ENCODE data around the gene TRIM39. TPM values are rescaled to one million over a fixed set of nuclear protein-coding genes. Genes with fewer than 3 reads are reported as not detected.

The TRIM39 gene
- total and polyA plus RNA-seq, 3 donors from 2014 or later, result 30.6 to 58.1 (median 33.6) TPM

GRCh38 chr6:30312676-30313321, 13.9 kb upstream of the TRIM39 start:
- H3K27ac ChIP-seq, result no peak overlapping the region
- intact Hi-C loops (cut with DNase I; ENCODE audit: low total_unique reads), result no loop called here
- TF ChIP-seq CTCF (IDR thresholded peaks at IDR 0.05), result no peak
- TF ChIP-seq POLR2A (IDR thresholded peaks at IDR 0.05), result no peak
- H3K27me3 ChIP-seq, result no peaks in the 10 kb centered on the region
- no peak overlapping the region for H3K4me3 ChIP-seq
- H3K9me3 ChIP-seq, result no peaks in the 10 kb centered on the region
- H3K4me1 ChIP-seq, result no peaks in the 10 kb centered on the region
- WGBS, 2 donors, result 94 to 95% methylated on average over 1 of the region's 1 CpG
- H3K36me3 ChIP-seq (ENCODE audit: low read depth, missing control alignments), result no peaks in the 10 kb centered on the region
- no peak for DNase-seq

- Histone ChIP-seq H3K4me1 (no peaks in the 10 kb centered on the region), H3K36me3 (ENCODE audit: low read depth, missing control alignments) (no peaks in the 10 kb centered on the region), H3K9me3 (no peaks in the 10 kb centered on the region), H3K4me3 (no peak overlapping the region), H3K27me3 (no peaks in the 10 kb centered on the region), H3K27ac (no peak overlapping the region)
- TF ChIP-seq CTCF (IDR thresholded peaks at IDR 0.05) (no peak), POLR2A (IDR thresholded peaks at IDR 0.05) (no peak)
- WGBS, 2 donors, result 89 to 96% methylated on average over 3 of the region's 3 CpGs
- intact Hi-C loops (cut with DNase I; ENCODE audit: low total_unique reads), result no loop called here
- no peak for DNase-seq
Observed at GRCh38 chr6:30315156-30315555, 11.6 kb upstream of the TRIM39 start.

- no peak overlapping the region for H3K4me3 ChIP-seq
- H3K36me3 ChIP-seq (ENCODE audit: low read depth, missing control alignments), result no peaks in the 10 kb centered on the region
- TF ChIP-seq CTCF (IDR thresholded peaks at IDR 0.05) (no peak), POLR2A (IDR thresholded peaks at IDR 0.05) (no peak)
- H3K9me3 ChIP-seq, result no peaks in the 10 kb centered on the region
- intact Hi-C loops (cut with DNase I; ENCODE audit: low total_unique reads), result no loop called here
- no peak for DNase-seq
- WGBS, 2 donors, result 78 to 90% methylated on average over 6 of the region's 6 CpGs
- H3K27me3 ChIP-seq, result no peaks in the 10 kb centered on the region
- no peaks in the 10 kb centered on the region for H3K4me1 ChIP-seq
- no peak overlapping the region for H3K27ac ChIP-seq
Observed at GRCh38 chr6:30317913-30318589, 8.7 kb upstream of the TRIM39 start.

GRCh38 chr6:30319146-30319835, 7.4 kb upstream of the TRIM39 start:
- H3K4me3 ChIP-seq, result no peak overlapping the region
- no peak for TF ChIP-seq CTCF (IDR thresholded peaks at IDR 0.05)
- no peak for TF ChIP-seq POLR2A (IDR thresholded peaks at IDR 0.05)
- WGBS, 2 donors, result 72 to 95% methylated on average over 1 of the region's 1 CpG
- intact Hi-C loops (cut with DNase I; ENCODE audit: low total_unique reads), result no loop called here
- no peaks in the 10 kb centered on the region for H3K9me3 ChIP-seq
- H3K4me1 ChIP-seq, result peaks cover 2% of the 10 kb centered on the region
- no peaks in the 10 kb centered on the region for H3K36me3 ChIP-seq (ENCODE audit: low read depth, missing control alignments)
- DNase-seq, result no peak
- H3K27me3 ChIP-seq, result no peaks in the 10 kb centered on the region
- H3K27ac ChIP-seq, result no peak overlapping the region

All from testis (tissue), 3 donors.